Measurements from ENCODE around the gene DPP9.

Gene DPP9

DNA sequence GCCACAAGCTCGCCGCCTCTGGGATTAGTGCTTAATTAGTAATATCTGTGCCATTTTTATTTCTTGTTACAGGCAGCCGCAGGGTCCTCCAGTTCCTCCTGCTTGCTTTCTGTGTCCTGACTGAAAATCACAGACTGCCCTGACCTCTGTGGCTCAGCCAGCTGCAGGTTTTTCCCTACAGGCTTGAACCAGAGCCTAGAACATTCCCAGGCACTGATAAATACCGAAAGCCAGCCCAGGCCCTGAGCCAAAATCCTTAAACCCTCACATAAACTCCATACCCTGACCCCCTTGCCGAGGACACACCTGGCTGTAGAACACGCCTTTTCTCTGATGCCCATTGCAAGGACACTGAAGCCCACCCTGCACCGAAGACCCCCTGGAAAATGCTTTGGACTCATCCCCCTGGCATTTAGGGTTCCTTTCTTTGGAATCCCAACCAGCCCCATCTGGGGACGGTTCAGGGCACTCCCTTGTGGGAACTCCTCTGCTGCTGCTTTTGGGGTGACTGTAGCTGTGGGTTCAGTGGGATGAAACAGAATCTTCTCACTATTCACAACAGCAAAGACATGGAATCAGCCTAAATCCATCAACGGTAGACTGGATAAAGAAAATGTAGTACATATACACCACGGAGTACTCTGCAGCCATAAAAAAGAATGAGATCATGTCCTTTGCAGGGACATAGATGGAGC is 15.5 kb downstream of the DPP9 start:
- no peak for TF ChIP-seq EZH2phosphoT487 (IDR thresholded peaks at IDR 0.05; ENCODE audit: borderline replicate concordance)
- TF ChIP-seq, protein P1, sequence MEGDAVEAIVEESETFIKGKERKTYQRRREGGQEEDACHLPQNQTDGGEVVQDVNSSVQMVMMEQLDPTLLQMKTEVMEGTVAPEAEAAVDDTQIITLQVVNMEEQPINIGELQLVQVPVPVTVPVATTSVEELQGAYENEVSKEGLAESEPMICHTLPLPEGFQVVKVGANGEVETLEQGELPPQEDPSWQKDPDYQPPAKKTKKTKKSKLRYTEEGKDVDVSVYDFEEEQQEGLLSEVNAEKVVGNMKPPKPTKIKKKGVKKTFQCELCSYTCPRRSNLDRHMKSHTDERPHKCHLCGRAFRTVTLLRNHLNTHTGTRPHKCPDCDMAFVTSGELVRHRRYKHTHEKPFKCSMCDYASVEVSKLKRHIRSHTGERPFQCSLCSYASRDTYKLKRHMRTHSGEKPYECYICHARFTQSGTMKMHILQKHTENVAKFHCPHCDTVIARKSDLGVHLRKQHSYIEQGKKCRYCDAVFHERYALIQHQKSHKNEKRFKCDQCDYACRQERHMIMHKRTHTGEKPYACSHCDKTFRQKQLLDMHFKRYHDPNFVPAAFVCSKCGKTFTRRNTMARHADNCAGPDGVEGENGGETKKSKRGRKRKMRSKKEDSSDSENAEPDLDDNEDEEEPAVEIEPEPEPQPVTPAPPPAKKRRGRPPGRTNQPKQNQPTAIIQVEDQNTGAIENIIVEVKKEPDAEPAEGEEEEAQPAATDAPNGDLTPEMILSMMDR (conservative IDR thresholded peaks at IDR 0.05; ENCODE audit: low read length): no peak
- Histone ChIP-seq H3K4me1 (ENCODE audit: insufficient read depth, low read length, poor library complexity, severe bottlenecking) (no peaks in the 10 kb centered on the region), H3F3A (ENCODE audit: low read depth) (no peaks in the 10 kb centered on the region), H3K9ac (ENCODE audit: low read depth, low read length, poor library complexity, severe bottlenecking) (no peak overlapping the region), H3K79me2 (ENCODE audit: insufficient read depth, low read length) (no peaks in the 10 kb centered on the region), H2AFZ (ENCODE audit: low read length) (no peak overlapping the region), H3K9me2 (replicated peaks; ENCODE audit: low read depth, low read length) (no peaks in the 10 kb centered on the region), H3K9me3 (ENCODE audit: insufficient read depth, low read depth, low read length) (no peaks in the 10 kb centered on the region), H3K27me3 (ENCODE audit: insufficient read depth, low read length, poor library complexity, severe bottlenecking) (no peaks in the 10 kb centered on the region), H3K36me3 (ENCODE audit: insufficient read depth, low read length) (peaks cover 55% of the 10 kb centered on the region; the same call in 1 of the 2 replicates), H3K4me2 (ENCODE audit: low read depth, low read length, poor library complexity, severe bottlenecking) (no peak overlapping the region), H4K20me1 (ENCODE audit: insufficient read depth, low read length, poor library complexity, severe bottlenecking) (no peaks in the 10 kb centered on the region), H3K4me3 (ENCODE audit: low read length, poor library complexity, severe bottlenecking) (no peak overlapping the region)

DNA sequence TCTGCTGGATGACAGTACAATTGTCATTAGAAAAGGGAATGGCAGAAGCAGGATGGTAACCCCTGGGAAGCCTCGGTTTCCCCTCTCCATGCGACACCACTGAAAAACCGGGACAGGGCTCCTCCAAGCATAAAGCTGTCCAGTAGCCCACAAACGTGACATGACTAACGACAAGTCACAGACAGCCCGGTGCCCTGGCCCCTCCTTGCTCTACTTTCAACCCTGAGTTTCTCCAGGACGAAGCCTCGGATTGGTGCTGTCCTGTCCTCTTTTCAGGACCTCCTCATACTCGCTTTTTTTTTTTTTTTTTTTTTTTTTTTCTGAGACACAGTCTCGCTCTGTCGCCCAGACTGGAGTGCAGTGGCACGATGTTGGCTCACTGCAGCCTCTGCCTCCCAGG is 16.3 kb downstream of the DPP9 start:
- no peak overlapping the region for H3K4me2 ChIP-seq (ENCODE audit: low read depth, low read length, poor library complexity, severe bottlenecking)
- no peaks in the 10 kb centered on the region for H3K9me3 ChIP-seq (ENCODE audit: insufficient read depth, low read depth, low read length)
- H3K9ac ChIP-seq (ENCODE audit: low read depth, low read length, poor library complexity, severe bottlenecking): no peak overlapping the region
- H3F3A ChIP-seq (ENCODE audit: low read depth): no peaks in the 10 kb centered on the region
- H3K79me2 ChIP-seq (ENCODE audit: insufficient read depth, low read length): no peaks in the 10 kb centered on the region
- peaks cover 53% of the 10 kb centered on the region; the same call in 1 of the 2 replicates for H3K36me3 ChIP-seq (ENCODE audit: insufficient read depth, low read length)
- no peaks in the 10 kb centered on the region for H4K20me1 ChIP-seq (ENCODE audit: insufficient read depth, low read length, poor library complexity, severe bottlenecking)
- H3K9me2 ChIP-seq (replicated peaks; ENCODE audit: low read depth, low read length): no peaks in the 10 kb centered on the region
- no peaks in the 10 kb centered on the region for H3K4me1 ChIP-seq (ENCODE audit: insufficient read depth, low read length, poor library complexity, severe bottlenecking)
- no peak overlapping the region for H3K4me3 ChIP-seq (ENCODE audit: low read length, poor library complexity, severe bottlenecking)
- no peaks in the 10 kb centered on the region for H3K27me3 ChIP-seq (ENCODE audit: insufficient read depth, low read length, poor library complexity, severe bottlenecking)
- H2AFZ ChIP-seq (ENCODE audit: low read length): no peak overlapping the region
- TF ChIP-seq, protein P1 (conservative IDR thresholded peaks at IDR 0.05; ENCODE audit: low read length): no peak
- TF ChIP-seq EZH2phosphoT487 (IDR thresholded peaks at IDR 0.05; ENCODE audit: borderline replicate concordance): no peak

DNA sequence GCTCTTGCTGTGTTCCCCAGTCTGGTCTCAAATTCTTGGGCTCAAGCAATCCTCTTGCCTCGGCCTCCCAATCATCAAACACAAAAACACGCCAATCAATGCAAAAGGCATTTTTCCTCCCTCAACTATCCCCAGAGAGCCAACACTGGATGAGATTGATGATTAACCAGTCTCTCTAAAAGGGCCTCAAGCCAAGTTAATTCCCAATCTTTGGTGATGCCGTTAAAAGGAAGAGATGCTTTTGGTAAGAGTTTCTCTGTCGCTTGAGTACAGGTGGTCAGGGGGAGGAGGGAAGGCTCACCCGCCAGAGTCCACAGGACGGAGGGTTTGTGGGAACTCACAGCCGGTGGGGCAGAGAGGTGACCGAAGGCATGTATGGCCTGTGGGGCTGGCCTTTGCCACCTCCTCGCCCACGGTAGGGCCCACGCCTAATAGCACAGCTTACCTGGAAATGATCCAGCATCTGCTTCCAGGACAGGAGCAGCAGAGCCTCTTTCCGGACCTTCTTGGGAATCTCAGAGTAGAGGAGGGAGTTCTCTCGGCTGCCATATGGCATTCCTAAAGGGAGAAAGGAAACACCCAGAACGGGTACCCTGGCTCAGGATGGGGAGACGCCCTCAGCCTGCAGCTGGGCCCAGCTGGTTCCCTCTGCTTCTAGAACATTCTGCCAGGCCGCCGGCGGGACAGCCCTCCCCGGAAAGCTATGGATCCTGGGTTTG is 18.1 kb downstream of the DPP9 start:
- H3K79me2 ChIP-seq (ENCODE audit: insufficient read depth, low read length): no peaks in the 10 kb centered on the region
- H3K4me3 ChIP-seq (ENCODE audit: low read length, poor library complexity, severe bottlenecking): no peak overlapping the region
- no peak for TF ChIP-seq EZH2phosphoT487 (IDR thresholded peaks at IDR 0.05; ENCODE audit: borderline replicate concordance)
- TF ChIP-seq, protein P1 (conservative IDR thresholded peaks at IDR 0.05; ENCODE audit: low read length): no peak
- H3K27me3 ChIP-seq (ENCODE audit: insufficient read depth, low read length, poor library complexity, severe bottlenecking): no peaks in the 10 kb centered on the region
- no peaks in the 10 kb centered on the region for H3F3A ChIP-seq (ENCODE audit: low read depth)
- no peaks in the 10 kb centered on the region for H4K20me1 ChIP-seq (ENCODE audit: insufficient read depth, low read length, poor library complexity, severe bottlenecking)
- H3K9ac ChIP-seq (ENCODE audit: low read depth, low read length, poor library complexity, severe bottlenecking): no peak overlapping the region
- H3K4me2 ChIP-seq (ENCODE audit: low read depth, low read length, poor library complexity, severe bottlenecking): no peak overlapping the region
- H3K9me2 ChIP-seq (replicated peaks; ENCODE audit: low read depth, low read length): no peaks in the 10 kb centered on the region
- H3K36me3 ChIP-seq (ENCODE audit: insufficient read depth, low read length): peaks cover 56% of the 10 kb centered on the region; the same call in 1 of the 2 replicates
- H2AFZ ChIP-seq (ENCODE audit: low read length): no peak overlapping the region
- no peaks in the 10 kb centered on the region for H3K4me1 ChIP-seq (ENCODE audit: insufficient read depth, low read length, poor library complexity, severe bottlenecking)
- no peaks in the 10 kb centered on the region for H3K9me3 ChIP-seq (ENCODE audit: insufficient read depth, low read depth, low read length)
